ENCODE data around the gene LEFTY2.
"Not testable (repeated sequence)": the region's sequence is repeated elsewhere in the genome, so short reads cannot be mapped to it uniquely, and the experiment has no call there.

The LEFTY2 gene

GRCh38 chr1:225896494-225896893, 44.5 kb downstream of the LEFTY2 start:
- peaks cover 0 to 3% (median 0%) of the 10 kb centered on the region in 5 donors for H3K4me1 ChIP-seq (ENCODE audit: control insufficient read depth in 5 of 5, insufficient read depth in 5 of 5, low read length in 5 of 5)
- H3K27me3 ChIP-seq (ENCODE audit: control insufficient read depth in 5 of 5, insufficient read depth in 4 of 5, low read length in 5 of 5), result no peaks in the 10 kb centered on the region
- H3K36me3 ChIP-seq (ENCODE audit: control insufficient read depth in 5 of 5, insufficient read depth in 5 of 5, low read length in 5 of 5), result no peaks in the 10 kb centered on the region
- no peak overlapping the region for H3K4me3 ChIP-seq (ENCODE audit: low read depth in 1 of 5, low read length in 5 of 5)
- H3K9me3 ChIP-seq (ENCODE audit: control insufficient read depth in 5 of 5, low read length in 5 of 5), result no peaks in the 10 kb centered on the region
- H3K9ac ChIP-seq (ENCODE audit: low read length in 5 of 5), result no peak overlapping the region
- no peak overlapping the region for H3K27ac ChIP-seq (ENCODE audit: low read depth, low read length)

DNA sequence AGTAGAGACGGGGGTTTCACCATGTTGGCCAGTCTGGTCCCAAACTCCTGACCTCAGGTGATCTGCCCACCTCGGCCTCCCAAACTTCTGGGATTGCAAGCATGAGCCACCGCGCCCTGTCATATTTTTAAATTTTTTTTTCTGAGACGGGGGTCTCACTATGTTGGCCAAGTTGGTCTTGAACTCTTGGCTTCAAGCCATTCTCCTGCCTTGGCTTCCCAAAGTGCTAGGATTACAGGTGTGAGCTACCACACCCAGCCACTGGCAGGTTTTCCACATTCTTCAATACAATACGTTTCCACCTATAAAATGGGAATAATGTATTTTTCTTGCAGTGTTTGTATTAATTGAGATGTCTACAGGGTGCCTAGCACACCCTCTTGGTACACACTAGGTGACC, 48.7 kb downstream of the LEFTY2 start:
- Histone ChIP-seq H3K4me1 (ENCODE audit: control insufficient read depth in 5 of 5, insufficient read depth in 5 of 5, low read length in 5 of 5) (no peaks in the 10 kb centered on the region), H3K36me3 (ENCODE audit: control insufficient read depth in 5 of 5, insufficient read depth in 5 of 5, low read length in 5 of 5) (no peaks in the 10 kb centered on the region), H3K4me3 (ENCODE audit: low read depth in 1 of 5, low read length in 5 of 5) (no peak overlapping the region), H3K9me3 (ENCODE audit: control insufficient read depth in 5 of 5, low read length in 5 of 5) (no peaks in the 10 kb centered on the region), H3K27ac (ENCODE audit: low read depth, low read length) (no peak overlapping the region), H3K27me3 (ENCODE audit: control insufficient read depth in 5 of 5, insufficient read depth in 4 of 5, low read length in 5 of 5) (no peaks in the 10 kb centered on the region), H3K9ac (ENCODE audit: low read length in 5 of 5) (no peak overlapping the region)

DNA sequence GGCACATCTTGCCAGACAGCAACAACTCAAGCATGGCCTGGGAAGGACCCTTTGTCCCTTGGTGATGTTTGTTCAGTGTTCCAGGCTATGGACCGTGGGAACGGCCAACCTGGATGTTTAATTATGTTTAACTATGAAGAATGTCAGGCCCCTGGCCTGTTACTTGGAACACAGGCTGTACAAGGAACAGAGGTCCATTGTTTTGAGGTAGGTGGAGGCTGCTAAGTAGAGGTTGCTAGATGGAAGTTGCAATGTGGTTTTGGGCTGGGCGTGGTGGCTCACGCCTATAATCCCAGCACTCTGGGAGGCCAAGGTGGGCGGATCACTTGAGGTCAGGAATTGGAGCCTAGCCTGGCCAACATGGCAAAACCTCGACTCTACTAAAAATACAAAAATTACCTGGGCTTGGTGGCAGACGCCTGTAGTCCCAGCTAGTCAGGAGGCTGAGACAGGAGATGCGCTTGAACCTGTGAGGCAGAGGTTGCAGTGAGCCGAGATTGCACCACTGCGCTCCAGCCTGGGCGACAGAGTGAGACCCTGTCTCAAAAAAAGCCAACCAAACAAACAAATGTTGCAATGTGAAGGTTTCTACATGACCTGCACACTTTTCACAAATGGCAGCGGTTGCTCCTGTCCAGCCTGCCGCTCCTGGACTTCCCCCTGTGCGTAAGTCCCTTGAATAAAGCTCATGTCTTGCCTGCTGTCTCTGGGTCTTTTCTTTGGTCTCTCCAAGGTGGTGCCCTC, 49.6 kb downstream of the LEFTY2 start:
- no peaks in the 10 kb centered on the region for H3K4me1 ChIP-seq (ENCODE audit: control insufficient read depth in 5 of 5, insufficient read depth in 5 of 5, low read length in 5 of 5)
- H3K27me3 ChIP-seq (ENCODE audit: control insufficient read depth in 5 of 5, insufficient read depth in 4 of 5, low read length in 5 of 5), result no peaks in the 10 kb centered on the region
- H3K36me3 ChIP-seq (ENCODE audit: control insufficient read depth in 5 of 5, insufficient read depth in 5 of 5, low read length in 5 of 5), result no peaks in the 10 kb centered on the region
- H3K9ac ChIP-seq (ENCODE audit: low read length in 5 of 5), result no peak overlapping the region
- no peak overlapping the region for H3K27ac ChIP-seq (ENCODE audit: low read depth, low read length)
- no peak overlapping the region for H3K4me3 ChIP-seq (ENCODE audit: low read depth in 1 of 5, low read length in 5 of 5)
- no peaks in the 10 kb centered on the region for H3K9me3 ChIP-seq (ENCODE audit: control insufficient read depth in 5 of 5, low read length in 5 of 5)

DNA sequence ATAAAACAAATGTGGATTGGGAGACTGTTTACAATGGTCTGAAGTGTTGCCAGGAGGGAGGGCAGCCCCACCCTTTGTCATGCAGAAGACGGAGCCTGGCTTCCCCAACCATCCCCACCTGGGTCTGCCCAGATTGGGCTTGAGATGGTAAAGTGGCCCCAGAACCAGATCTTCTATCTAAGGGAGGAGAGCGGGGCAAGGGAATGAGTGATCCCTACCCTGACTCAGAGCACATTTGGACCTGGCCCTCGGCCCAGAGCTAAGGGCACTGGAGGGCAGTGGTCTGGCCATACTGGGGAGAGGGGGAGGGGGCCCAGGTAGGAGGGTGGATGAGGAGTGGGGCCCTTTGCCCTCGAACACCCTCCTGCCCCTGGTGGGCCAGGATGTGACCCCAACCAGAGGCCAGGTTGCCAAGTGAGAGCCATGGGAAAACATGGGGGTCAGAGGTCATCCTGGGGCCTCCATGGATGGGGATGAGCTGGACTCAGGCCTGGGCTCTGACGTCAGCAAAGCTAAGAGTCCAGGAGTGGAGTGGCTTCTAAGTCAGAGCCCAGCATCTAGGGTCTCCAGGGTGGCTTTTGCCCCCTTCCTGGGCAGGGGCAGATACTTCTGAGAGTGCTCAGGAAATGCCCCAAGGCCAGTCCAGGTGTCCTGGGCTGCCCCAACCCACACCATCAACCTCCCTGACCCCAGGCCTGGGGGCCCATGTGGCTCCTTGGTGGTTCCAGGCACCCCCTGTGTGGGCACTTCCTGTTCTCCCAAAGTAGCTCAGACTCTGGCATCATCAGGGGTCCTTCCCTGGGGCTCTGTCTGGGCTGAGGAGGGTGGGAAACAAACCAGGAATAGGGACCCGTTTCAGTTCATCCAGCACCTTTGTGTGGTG, 50.4 kb downstream of the LEFTY2 start:
- Histone ChIP-seq H3K27me3 (ENCODE audit: control insufficient read depth in 5 of 5, insufficient read depth in 4 of 5, low read length in 5 of 5) (no peaks in the 10 kb centered on the region), H3K27ac (ENCODE audit: low read depth, low read length) (no peak overlapping the region), H3K9me3 (ENCODE audit: control insufficient read depth in 5 of 5, low read length in 5 of 5) (no peaks in the 10 kb centered on the region), H3K4me1 (ENCODE audit: control insufficient read depth in 5 of 5, insufficient read depth in 5 of 5, low read length in 5 of 5) (no peaks in the 10 kb centered on the region), H3K36me3 (ENCODE audit: control insufficient read depth in 5 of 5, insufficient read depth in 5 of 5, low read length in 5 of 5) (no peaks in the 10 kb centered on the region), H3K4me3 (ENCODE audit: low read depth in 1 of 5, low read length in 5 of 5) (no peak overlapping the region), H3K9ac (ENCODE audit: low read length in 5 of 5) (no peak overlapping the region)

DNA sequence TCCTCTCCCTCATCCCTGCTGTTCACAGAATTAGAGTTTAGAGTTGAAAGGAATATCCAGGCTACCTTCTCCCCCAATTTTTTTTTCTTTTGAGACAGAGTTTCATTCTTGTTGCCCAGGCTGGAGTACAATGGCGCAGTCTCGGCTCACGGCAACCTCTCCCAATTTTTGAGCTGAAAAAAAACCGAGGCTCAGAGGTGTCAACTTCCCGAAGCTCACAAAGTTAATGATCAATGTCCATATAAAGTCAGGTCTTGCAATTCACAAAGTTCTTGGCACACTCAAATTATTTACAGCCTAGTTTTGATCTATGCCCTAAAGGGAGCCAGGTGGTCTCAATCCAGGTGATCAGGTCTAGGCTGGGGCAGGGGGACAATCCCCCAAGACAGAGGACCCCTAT, 51.3 kb downstream of the LEFTY2 start:
- H3K4me1 ChIP-seq (ENCODE audit: control insufficient read depth in 5 of 5, insufficient read depth in 5 of 5, low read length in 5 of 5), result no peaks in the 10 kb centered on the region

GRCh38 chr1:225888898-225889601, 52.0 kb downstream of the LEFTY2 start, which contains the start of gene LEFTY1:
LEFTY1 (minus strand) TSS chr1:225889146; CDS start chr1:225889066, 80 bp downstream.
- no peak within 1 kb of the TSS for H3K9ac ChIP-seq (ENCODE audit: low read length in 5 of 5)
- no peaks in the 10 kb centered on the region for H3K9me3 ChIP-seq (ENCODE audit: control insufficient read depth in 5 of 5, low read length in 5 of 5)
- H3K27ac ChIP-seq (ENCODE audit: low read depth, low read length), result no peak within 1 kb of the TSS
- H3K36me3 ChIP-seq (ENCODE audit: control insufficient read depth in 5 of 5, insufficient read depth in 5 of 5, low read length in 5 of 5), result no peaks in the 10 kb centered on the region
- no peak within 1 kb of the TSS for H3K4me3 ChIP-seq (ENCODE audit: low read depth in 1 of 5, low read length in 5 of 5)
- no peaks in the 10 kb centered on the region for H3K27me3 ChIP-seq (ENCODE audit: control insufficient read depth in 5 of 5, insufficient read depth in 4 of 5, low read length in 5 of 5)
- no peaks in the 10 kb centered on the region for H3K4me1 ChIP-seq (ENCODE audit: control insufficient read depth in 5 of 5, insufficient read depth in 5 of 5, low read length in 5 of 5)

More for the DNA sequence above, 51.3 kb downstream of the LEFTY2 start:
- Histone ChIP-seq H3K36me3 (ENCODE audit: control insufficient read depth in 5 of 5, insufficient read depth in 5 of 5, low read length in 5 of 5) (no peaks in the 10 kb centered on the region), H3K4me3 (ENCODE audit: low read depth in 1 of 5, low read length in 5 of 5) (no peak overlapping the region), H3K9ac (ENCODE audit: low read length in 5 of 5) (no peak overlapping the region), H3K27me3 (ENCODE audit: control insufficient read depth in 5 of 5, insufficient read depth in 4 of 5, low read length in 5 of 5) (no peaks in the 10 kb centered on the region), H3K27ac (ENCODE audit: low read depth, low read length) (no peak overlapping the region), H3K9me3 (ENCODE audit: control insufficient read depth in 5 of 5, low read length in 5 of 5) (no peaks in the 10 kb centered on the region)

DNA sequence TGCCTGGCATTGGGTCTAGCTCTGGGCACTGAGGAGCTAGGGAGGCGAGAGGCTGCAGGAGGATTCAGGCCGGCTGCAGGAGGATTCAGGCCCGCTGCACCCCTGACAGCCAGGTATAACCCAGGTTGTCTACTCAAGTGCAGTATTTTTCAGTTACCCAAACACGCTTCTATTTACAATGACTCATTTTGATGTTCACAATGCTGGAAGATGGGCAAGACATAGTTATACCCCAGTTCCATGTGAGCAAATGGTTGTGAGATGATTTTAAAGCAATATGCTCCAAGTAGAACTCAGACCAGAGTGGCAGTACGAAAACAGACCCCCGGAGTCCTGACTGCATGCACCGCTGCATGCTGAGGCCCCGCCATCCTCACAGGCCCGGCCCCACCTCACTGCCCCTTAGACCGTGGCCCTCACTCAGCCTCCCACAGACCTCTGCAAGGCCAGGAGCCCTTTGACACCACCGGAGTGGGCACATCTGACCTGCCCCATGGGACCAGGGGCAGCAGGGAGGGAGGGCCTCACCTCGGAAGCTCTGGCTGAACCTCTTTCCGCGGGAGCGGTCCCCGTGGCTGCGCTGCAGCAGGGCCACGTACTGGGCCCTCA, 52.6 kb downstream of the LEFTY2 start:
- no peak overlapping the region for H3K27ac ChIP-seq (ENCODE audit: low read depth, low read length)

DNA sequence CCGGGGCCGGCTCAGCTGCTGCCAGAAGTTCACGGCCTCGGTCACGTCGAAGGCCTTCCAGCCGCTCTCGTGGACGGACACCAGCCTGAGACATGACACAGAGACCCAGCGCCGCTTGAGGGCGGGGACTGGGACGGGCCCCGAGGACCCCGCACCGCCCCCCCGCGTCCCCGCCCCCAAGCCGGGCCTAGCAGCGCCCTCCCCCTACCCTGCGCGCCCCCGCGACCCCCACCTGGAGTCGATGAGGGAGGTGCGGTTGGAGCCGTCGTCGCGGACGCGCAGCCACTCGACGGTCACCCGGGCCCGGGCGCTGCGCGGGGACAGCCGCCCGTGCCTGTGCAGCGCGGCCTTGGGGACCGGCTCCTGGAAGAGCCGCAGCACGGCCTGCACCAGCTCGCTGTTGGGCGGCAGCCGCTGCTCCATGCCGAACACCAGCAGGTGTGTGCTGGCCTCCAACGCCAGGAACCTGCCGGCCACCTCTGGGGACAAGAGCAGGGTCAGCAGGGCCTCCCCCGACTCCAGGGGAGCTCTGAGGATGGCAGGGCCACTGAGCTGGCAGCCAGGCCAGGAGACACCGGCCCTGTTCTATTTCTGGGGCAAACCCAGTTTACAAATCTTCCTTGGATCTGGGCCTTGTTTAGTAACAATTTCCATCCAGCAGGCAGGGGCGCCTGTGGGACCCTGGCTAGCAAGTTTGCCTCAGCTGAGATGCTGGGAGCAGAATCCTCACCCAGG, 53.3 kb downstream of the LEFTY2 start:
- not testable (repeated sequence) for H3K4me3 ChIP-seq (ENCODE audit: low read depth in 1 of 5, low read length in 5 of 5); H3K27ac ChIP-seq (ENCODE audit: low read depth, low read length)

More for the DNA sequence above, 52.6 kb downstream of the LEFTY2 start:
- Histone ChIP-seq H3K4me1 (ENCODE audit: control insufficient read depth in 5 of 5, insufficient read depth in 5 of 5, low read length in 5 of 5) (peaks cover 0 to under 1% (median 0%) of the 10 kb centered on the region in 5 donors), H3K9me3 (ENCODE audit: control insufficient read depth in 5 of 5, low read length in 5 of 5) (no peaks in the 10 kb centered on the region), H3K9ac (ENCODE audit: low read length in 5 of 5) (no peak overlapping the region), H3K4me3 (ENCODE audit: low read depth in 1 of 5, low read length in 5 of 5) (no peak overlapping the region), H3K36me3 (ENCODE audit: control insufficient read depth in 5 of 5, insufficient read depth in 5 of 5, low read length in 5 of 5) (no peaks in the 10 kb centered on the region), H3K27me3 (ENCODE audit: control insufficient read depth in 5 of 5, insufficient read depth in 4 of 5, low read length in 5 of 5) (no peaks in the 10 kb centered on the region)

DNA sequence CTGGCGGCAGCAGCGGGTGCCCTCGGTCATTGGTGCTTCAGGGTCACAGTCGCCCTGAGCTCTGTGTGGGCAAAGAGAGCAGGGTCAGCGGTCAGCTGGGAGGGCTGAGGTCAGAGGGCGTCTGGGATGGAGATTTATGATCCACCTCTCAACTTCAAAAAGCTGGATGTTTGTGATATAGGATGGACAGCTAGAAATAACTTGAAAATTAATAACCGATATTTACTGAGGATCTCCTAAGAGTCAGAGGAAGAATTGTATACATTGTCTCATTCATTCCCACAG, 54.0 kb downstream of the LEFTY2 start:
- Histone ChIP-seq H3K9ac (ENCODE audit: low read length in 5 of 5) (no peak overlapping the region), H3K4me1 (ENCODE audit: control insufficient read depth in 5 of 5, insufficient read depth in 5 of 5, low read length in 5 of 5) (peaks cover 0 to 13% (median 6%) of the 10 kb centered on the region in 5 donors)

More for the DNA sequence above, 53.3 kb downstream of the LEFTY2 start:
- H3K9me3 ChIP-seq (ENCODE audit: control insufficient read depth in 5 of 5, low read length in 5 of 5); H3K4me1 ChIP-seq (ENCODE audit: control insufficient read depth in 5 of 5, insufficient read depth in 5 of 5, low read length in 5 of 5); H3K9ac ChIP-seq (ENCODE audit: low read length in 5 of 5); H3K27me3 ChIP-seq (ENCODE audit: control insufficient read depth in 5 of 5, insufficient read depth in 4 of 5, low read length in 5 of 5); H3K36me3 ChIP-seq (ENCODE audit: control insufficient read depth in 5 of 5, insufficient read depth in 5 of 5, low read length in 5 of 5): not testable (repeated sequence)

More for the DNA sequence above, 54.0 kb downstream of the LEFTY2 start:
- no peaks in the 10 kb centered on the region for H3K27me3 ChIP-seq (ENCODE audit: control insufficient read depth in 5 of 5, insufficient read depth in 4 of 5, low read length in 5 of 5)
- H3K27ac ChIP-seq (ENCODE audit: low read depth, low read length), result no peak overlapping the region
- no peaks in the 10 kb centered on the region for H3K36me3 ChIP-seq (ENCODE audit: control insufficient read depth in 5 of 5, insufficient read depth in 5 of 5, low read length in 5 of 5)
- no peak overlapping the region for H3K4me3 ChIP-seq (ENCODE audit: low read depth in 1 of 5, low read length in 5 of 5)
- no peaks in the 10 kb centered on the region for H3K9me3 ChIP-seq (ENCODE audit: control insufficient read depth in 5 of 5, low read length in 5 of 5)
